ENCODE results near the gene SOX6.

DNA sequence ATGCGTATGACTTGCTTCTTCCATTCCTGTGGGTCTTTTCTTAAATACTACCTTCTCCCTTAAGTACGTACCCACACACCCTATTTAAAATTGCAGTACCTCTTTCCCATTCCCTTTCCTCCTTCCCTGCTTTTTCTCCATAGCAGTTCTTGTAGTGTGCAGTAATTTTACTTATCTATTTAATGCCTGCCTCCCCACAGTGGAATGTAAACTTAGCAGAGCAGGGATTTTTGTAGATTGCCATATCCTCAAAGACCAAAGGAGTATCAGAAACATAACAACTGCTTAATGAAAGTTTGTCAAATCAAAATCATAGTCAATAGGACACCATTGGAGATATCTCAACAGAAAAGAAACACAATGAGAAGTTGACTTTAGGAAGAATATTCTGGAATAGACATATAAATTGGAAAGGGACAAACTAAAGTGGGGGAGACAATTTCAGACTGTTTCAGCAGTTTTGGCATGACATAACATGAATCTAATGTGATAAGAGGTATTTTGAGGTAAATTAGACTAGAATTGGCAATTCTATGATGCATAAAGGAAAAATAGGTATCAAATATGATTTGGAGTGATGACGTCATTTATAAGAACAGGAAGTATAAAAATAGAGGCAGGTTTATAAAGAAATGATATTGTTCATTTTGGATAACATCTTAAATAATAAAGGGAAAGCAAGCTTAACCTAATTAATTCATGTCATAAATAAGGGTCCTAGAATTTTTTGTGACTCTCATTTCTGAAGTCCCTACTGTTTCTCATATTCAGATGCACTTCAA is 188.4 kb downstream of the SOX6 start:
- TF ChIP-seq, protein P1, sequence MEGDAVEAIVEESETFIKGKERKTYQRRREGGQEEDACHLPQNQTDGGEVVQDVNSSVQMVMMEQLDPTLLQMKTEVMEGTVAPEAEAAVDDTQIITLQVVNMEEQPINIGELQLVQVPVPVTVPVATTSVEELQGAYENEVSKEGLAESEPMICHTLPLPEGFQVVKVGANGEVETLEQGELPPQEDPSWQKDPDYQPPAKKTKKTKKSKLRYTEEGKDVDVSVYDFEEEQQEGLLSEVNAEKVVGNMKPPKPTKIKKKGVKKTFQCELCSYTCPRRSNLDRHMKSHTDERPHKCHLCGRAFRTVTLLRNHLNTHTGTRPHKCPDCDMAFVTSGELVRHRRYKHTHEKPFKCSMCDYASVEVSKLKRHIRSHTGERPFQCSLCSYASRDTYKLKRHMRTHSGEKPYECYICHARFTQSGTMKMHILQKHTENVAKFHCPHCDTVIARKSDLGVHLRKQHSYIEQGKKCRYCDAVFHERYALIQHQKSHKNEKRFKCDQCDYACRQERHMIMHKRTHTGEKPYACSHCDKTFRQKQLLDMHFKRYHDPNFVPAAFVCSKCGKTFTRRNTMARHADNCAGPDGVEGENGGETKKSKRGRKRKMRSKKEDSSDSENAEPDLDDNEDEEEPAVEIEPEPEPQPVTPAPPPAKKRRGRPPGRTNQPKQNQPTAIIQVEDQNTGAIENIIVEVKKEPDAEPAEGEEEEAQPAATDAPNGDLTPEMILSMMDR (IDR thresholded peaks at IDR 0.05; ENCODE audit: poor library complexity, severe bottlenecking) = no peak
- no peak for TF ChIP-seq MXI1 (conservative IDR thresholded peaks at IDR 0.05; ENCODE audit: poor library complexity, severe bottlenecking)
- TF ChIP-seq EP300 (conservative IDR thresholded peaks at IDR 0.05; ENCODE audit: poor library complexity, severe bottlenecking) = no peak
- no peak for TF ChIP-seq POLR2AphosphoS5 (IDR thresholded peaks at IDR 0.05)
- TF ChIP-seq EZH2 (IDR thresholded peaks at IDR 0.05; ENCODE audit: borderline replicate concordance, insufficient read depth, low read length, poor library complexity, severe bottlenecking) = no peak
